HG03108 (cell line): Measurements from ENCODE around the gene CNTNAP5.
"Not testable (repeated sequence)": the region's sequence is repeated elsewhere in the genome, so short reads cannot be mapped to it uniquely, and the experiment has no call there.

ENCODE experiments used
- ATAC-seq: cut with Tn5 transposase; IDR thresholded peaks from one replicate; pipeline ENCODE4 v1.9.1; 2021; ENCODE audit warnings: moderate library complexity; ENCODE audit not compliant: unreplicated experiment

Gene CNTNAP5

GRCh38 chr2:124317628-124318027, 292.5 kb downstream of the CNTNAP5 start:
- no peak for ATAC-seq

DNA sequence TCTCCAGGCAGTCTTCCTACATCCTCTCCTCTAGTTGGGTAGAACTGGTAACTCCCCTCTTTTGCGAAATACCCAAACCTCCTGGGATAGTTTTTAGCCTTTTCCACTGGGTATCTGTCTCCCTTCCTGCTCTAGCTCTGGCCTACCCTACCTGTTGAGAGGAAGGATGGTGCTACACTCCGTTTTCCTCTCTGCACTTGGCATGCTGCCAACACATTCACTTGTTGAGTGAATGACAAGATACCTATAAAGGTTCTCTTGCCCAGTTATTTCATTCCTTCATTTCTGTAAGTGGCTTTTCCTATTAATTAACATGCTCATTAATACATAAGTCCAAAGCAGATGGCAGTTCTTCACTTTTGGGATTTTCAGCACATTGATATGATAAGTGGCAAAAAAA, 293.8 kb downstream of the CNTNAP5 start:
- no peak for ATAC-seq

- no peak for ATAC-seq
Observed at GRCh38 chr2:124319577-124319976, 294.5 kb downstream of the CNTNAP5 start.

DNA sequence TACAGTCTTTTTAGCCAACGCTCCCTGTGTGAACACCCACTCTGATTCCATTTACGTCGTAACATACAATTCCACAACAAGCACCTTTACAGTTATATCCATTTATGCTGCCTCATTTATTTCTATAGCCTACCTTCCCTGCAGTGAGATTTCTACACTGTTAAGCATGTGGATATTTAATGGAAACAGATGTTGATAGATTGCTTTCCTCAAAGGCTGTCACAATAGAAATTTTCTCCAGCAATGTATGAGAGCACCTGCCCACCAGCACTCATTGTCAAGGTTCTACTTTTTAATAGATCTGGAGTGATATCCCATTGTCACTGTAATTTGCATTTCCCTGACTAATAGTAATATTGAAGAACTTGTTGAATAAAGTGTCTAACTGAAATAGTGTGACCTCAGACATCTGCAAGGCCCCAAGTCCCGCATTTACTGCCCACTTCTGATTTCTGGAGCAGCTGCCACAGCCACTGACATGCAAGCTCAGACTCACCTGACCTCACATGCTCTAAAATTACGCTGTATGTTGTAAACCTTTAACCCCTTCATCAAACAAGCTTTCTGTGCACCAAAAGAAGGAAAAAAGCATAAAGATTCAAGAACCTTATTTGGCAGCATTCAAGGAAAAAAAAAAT, 295.1 kb downstream of the CNTNAP5 start:
- no peak for ATAC-seq

GRCh38 chr2:124323321-124323720, 298.2 kb downstream of the CNTNAP5 start:
- no peak for ATAC-seq

DNA sequence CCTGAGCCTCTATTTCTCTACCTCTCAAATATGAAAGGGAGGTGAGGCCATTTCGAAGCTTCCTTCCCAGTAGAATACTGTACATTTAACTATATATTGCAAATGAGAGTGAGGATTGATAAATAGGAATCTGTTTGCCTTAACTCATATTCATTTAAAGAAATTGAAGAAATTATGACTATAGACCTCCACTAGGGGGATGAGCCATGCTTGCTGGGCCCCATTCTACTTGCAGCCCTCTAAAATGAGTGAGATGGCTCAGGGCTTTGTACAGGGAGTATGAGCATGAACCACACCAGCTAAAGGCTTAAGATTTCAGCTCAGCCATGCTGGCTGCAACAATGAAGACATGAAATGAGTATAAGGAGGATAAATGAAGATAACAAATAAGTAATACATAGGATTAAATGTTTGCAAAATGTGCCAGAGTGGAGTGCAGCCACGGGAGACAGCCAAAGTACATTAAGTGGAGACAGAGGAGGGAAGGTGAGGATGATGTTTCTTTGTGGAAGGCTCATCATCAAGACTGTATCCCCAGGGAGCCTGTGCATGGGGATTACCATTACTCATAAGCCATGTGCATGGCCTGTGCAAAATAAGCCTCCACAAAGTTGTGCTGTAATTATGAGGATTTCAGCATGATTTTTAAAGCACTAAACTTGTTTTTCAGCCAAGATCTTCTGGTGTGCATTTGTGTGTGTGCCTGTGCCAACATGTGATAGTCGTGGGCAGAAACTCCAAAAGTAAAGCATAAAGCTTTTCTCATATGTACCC, 300.8 kb downstream of the CNTNAP5 start:
- no peak for ATAC-seq

GRCh38 chr2:124327303-124327702, 302.2 kb downstream of the CNTNAP5 start:
- ATAC-seq: no peak

GRCh38 chr2:124328397-124328796, 303.3 kb downstream of the CNTNAP5 start:
- no peak for ATAC-seq

DNA sequence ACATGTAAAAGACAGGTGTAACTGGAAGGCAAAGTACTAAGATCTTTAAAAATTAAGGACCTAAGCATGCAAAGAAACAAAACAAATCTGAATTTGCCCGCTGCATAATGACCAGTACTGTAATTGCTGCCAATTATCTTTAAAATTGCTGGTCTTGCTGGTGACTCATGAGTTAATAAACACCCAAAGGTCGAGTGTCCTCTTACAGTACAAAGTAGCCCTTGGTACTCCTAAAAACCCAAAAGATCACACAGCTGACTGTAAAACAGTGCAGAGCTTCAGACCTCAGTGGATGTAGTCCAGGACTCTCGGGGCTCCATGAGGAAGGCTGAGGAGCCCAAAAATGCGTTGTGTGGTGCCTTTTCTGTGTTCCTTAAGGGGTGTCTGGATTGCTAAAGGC, 308.7 kb downstream of the CNTNAP5 start:
- ATAC-seq: no peak

- ATAC-seq: no peak
Observed at GRCh38 chr2:124335058-124335457, 310.0 kb downstream of the CNTNAP5 start.

- ATAC-seq: no peak
Observed at GRCh38 chr2:124339709-124340108, 314.6 kb downstream of the CNTNAP5 start.

GRCh38 chr2:124343827-124344498, 318.9 kb downstream of the CNTNAP5 start:
- no peak for ATAC-seq

- no peak for ATAC-seq
Observed at GRCh38 chr2:124347209-124347608, 322.1 kb downstream of the CNTNAP5 start.

- ATAC-seq: no peak
Observed at GRCh38 chr2:124353656-124354055, 328.6 kb downstream of the CNTNAP5 start.

- no peak for ATAC-seq
Observed at GRCh38 chr2:124354466-124354865, 329.4 kb downstream of the CNTNAP5 start.

DNA sequence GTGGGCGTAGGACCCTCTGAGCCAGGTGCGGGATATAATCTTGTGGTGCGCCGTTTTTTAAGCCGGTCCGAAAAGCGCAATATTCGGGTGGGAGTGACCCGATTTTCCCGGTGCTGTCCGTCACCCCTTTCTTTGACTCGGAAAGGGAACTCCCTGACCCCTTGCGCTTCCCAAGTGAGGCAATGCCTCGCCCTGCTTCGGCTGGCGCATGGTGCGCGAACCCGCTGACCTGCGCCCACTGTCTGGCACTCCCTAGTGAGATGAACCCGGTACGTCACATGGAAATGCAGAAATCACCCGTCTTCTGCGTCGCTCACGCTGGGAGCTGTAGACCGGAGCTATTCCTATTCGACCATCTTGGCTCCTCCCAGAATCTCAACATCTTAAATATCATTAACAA, 336.9 kb downstream of the CNTNAP5 start:
- not testable (repeated sequence) for ATAC-seq

DNA sequence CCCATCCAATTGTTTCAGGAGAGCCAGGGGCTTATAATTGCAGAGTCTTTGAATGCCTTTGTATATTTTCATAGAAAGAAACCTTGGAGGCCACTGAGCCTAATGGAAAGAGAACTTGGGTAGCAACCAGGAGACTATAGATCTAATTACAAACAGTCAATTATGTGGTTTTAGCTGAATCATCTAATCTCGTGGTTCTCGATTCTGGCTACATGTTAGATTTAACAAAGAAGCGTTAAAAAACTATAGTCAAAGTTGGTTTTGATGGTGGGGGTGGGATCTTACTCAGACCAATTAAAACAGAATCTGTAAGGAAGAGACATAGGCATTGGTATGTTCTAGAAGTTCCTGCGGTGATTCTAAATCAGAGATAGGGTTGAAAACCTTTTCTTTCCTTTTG, 344.1 kb downstream of the CNTNAP5 start:
- ATAC-seq: no peak

- no peak for ATAC-seq
Observed at GRCh38 chr2:124380221-124380749, 355.2 kb downstream of the CNTNAP5 start.

DNA sequence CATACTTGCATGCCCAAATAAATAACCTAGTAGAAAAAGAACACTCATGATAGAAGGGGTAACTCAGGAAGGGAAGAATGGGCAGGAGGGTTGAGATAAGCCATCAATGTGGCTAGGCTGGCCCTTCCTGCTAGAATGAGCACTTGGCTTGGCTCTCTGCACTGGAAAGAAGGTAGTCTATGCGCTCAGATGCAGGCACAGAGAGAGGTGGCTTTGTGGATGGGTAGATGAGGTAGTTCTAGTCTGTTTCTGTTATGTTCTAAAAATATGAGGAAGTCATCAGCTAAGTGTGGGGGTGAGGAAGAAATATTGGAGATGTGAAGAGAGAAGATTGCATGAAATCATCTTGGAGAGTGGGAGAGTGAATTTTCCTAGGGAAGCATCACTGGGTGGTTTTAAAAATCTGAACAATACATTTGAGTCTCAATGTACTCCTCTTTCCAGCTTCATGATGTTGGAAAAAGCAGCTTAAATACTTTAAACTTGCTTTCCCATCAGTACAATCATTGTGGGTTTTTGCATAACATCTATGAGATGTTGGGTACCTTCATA, 357.1 kb downstream of the CNTNAP5 start:
- no peak for ATAC-seq

GRCh38 chr2:124395961-124396360, 370.9 kb downstream of the CNTNAP5 start:
- ATAC-seq: no peak

DNA sequence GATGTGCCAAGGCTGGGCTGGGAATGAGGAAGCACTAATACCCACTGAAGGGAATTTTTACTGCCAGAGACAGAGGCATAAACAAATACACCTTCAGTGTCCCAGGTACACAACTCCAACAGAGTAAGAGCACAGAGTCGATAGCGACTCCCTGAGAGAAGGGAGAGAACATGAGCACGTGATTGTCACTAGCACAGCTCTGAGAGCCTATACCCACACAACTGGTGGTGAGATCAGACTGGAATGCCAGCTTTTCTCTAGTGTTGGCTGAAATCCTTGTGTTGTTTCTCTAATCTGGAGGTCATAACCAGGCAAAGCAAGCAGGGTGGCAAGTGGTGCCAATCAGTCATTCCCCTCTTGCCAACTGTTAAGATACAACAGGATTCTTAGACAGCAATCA, 377.2 kb downstream of the CNTNAP5 start:
- no peak for ATAC-seq
